Right lobe of liver (tissue), 4 donors: ENCODE data around the gene SUN3.

ENCODE experiments used
- CTCF ChIP-seq, 4 donors: fragments of 200-600 bp in 3 of 4; fragments of 450-650 bp in 1 of 4; IDR thresholded peaks; one replicate each; pipeline versions ENCODE4 v1.5.1 to v1.8.0; 2016 to 2022; ENCODE audit warnings: antibody characterized with exemption in 4 of 4, mild to moderate bottlenecking in 2 of 4
- POLR2A ChIP-seq: fragments of 450-650 bp; IDR thresholded peaks from one replicate; pipeline ENCODE4 v1.6.1; 2017; ENCODE audit warnings: antibody characterized with exemption, mild to moderate bottlenecking
- donor health status: DM: no; HTN: no; CAD: no.
- donor health status: DM: no; HTN: no; CAD: no.
- donor health status: DM: no; HTN: yes; CAD: no.

GRCh38 chr7:47965456-47965855 lies 63.5 kb downstream of the SUN3 start:
- no peak for TF ChIP-seq POLR2A
- TF ChIP-seq CTCF (IDR thresholded peaks at IDR 0.05), result no peak
